DMS 273 treated with DMSO at 0.1 percent for 48 hours (cell line): Measurements from ENCODE around the gene ADGRV1.

Experiments
- DNase-seq: peaks from one replicate; lab custom pipeline; 2025; lab: John Stamatoyannopoulos, UW

Gene ADGRV1

DNA sequence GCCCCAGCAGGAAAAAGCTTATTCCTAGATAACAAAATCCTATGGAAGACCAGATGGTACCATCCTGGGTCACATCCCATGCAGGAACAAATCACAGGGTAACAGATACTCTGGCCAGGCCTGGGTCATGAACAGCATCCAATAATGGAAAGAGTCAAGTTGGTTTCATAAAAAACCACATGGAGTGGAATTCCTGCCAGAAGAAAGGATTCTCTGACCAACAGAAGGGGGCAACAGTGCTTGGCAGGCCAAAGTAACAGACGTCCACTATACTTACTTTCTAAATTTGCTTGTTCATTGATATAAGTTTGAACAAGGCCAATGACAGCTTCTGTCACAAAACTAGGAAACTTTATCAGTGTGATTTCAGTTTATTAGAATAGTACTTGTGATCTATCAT is 551.0 kb downstream of the ADGRV1 start:
- no peak for DNase-seq

- DNase-seq, result no peak
Observed at GRCh38 chr5:91110686-91111085, 552.1 kb downstream of the ADGRV1 start.

DNA sequence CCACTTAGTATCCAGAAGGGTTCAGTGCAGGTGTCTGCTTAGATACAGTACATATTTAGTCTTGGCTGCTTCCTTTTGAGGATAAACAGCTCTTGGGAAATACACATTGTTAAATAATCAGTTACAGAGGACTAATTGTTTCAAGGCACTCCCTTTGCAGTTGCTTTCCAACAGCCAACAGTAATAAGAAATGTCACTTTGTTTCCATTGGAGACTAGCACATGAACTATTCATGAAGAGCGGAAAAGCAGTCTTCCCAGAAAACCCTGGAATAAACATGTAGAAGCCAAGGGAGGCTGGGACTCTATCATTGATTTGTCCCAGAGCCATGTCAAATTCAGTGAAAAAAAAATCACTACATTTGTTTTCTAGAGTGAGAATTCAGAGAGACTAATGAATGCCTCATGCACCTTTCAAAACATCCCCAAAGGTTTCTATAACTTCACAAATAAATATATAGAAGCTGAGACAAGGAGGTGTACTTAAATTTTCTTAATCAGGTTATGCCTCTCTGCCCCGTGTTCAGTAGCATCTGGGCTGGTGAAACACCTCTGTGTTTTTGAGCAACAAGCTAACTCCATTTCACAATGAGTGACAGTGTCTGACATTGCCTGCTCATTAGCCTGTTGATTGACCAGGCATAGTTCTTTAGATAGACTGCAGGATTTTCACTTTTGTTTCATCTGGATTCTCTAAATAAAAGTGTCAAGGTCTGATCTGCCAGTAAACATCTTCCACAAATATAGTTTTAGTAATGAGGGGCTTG is 553.1 kb downstream of the ADGRV1 start:
- DNase-seq, result no peak

GRCh38 chr5:91114658-91115057 is 556.1 kb downstream of the ADGRV1 start:
- DNase-seq, result no peak

- no peak for DNase-seq
Observed at GRCh38 chr5:91118354-91118753, 559.8 kb downstream of the ADGRV1 start.

DNA sequence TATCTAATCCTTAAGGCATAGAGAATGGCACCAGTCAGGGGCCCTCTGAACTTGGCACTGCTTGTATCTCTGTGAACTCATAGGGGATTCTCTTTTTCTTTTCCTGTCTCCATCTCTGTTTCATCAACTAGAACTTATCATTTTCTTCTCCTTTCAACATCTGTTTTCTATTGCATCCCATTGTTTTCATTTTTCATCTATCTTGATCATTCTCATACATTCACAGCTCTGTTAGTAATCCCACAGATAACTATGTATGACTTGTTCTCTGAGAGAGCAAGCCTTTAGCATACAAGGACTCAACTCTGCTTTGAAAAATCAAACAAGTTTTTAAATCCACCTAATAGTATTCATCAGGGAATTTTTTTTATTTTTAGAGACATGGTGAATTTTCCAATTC is 560.2 kb downstream of the ADGRV1 start:
- DNase-seq, result no peak

DNA sequence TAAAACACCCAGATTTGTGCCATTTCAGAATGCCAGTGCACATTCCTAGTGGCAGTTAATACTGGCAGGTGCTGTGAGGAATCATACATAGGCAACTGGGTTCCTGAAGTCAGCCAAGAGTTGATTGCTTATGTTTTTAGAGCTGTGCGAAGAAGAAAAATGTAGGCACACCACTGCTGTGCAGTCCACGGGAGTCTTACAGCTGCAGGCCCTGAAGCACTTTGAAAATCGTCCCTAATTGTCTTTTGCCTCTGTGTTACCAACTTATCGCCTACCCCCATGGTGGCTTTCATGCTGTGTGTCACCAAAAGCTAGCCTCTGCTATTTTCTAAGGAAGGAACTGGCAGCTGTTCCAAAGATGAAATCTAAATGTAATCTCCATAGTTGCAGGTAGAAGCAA is 560.6 kb downstream of the ADGRV1 start:
- no peak for DNase-seq

GRCh38 chr5:91119981-91120850 is 561.6 kb downstream of the ADGRV1 start:
- no peak for DNase-seq

GRCh38 chr5:91121347-91121993 is 562.9 kb downstream of the ADGRV1 start:
- no peak for DNase-seq

- no peak for DNase-seq
Observed at GRCh38 chr5:91122651-91123050, 564.1 kb downstream of the ADGRV1 start.

DNA sequence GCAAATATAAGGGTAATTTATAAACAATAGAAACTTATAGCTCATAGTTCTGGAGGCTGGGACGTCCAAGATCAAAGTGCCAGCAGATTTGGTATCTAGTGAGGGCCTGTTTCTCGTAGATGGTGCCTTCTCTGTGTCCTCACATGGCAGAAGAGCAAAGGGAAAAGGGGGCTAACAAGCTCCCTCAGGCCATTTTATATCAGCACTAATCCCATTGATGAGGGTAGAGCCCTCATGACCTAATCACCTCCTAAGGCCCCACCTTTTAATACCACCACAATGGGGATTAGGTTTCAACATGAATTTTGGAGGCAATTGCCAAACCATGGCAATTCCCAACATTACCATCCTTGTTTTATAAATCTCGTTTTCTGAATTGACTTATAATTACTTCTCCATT is 564.7 kb downstream of the ADGRV1 start:
- no peak for DNase-seq

GRCh38 chr5:91123901-91124300 is 565.3 kb downstream of the ADGRV1 start:
- DNase-seq, result no peak

DNA sequence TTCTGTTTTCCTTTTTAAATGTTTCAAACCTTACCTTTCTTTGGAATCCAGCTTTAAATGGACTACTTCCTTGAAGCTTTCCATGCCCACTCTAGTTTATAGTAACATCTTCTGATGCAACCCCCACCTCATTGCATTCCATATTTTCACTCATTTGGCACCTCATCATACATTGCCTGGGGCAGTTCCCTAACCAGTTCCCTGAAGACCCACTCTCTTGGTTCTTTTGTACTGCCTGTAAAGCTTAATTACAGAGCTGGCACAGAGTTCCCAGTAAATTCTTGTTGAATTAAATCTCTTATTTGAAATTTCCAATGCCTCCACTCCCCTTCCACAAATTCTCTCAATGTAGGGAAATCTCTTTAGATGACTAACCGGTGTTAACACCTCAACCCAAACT is 567.3 kb downstream of the ADGRV1 start:
- DNase-seq, result no peak

GRCh38 chr5:91126448-91126847 is 567.9 kb downstream of the ADGRV1 start:
- no peak for DNase-seq

DNA sequence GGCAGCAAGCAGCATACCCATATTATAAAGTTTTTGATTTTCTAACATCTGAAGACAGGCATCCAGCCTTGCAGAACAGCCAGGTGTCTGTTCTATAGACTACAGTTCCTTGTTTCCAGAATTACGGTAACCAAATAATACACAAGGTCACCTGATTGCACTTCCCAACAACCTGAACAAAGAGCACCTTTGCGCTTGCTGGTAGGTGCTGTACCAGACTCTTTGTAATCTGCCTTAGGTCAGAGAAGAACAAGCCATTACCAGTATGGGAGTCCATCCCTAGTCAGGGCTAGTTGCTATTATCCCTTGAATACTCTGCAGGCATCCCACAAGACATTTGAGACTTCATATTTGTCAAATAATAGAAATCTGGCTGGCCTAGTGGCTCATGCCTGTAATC is 568.3 kb downstream of the ADGRV1 start:
- DNase-seq, result no peak

DNA sequence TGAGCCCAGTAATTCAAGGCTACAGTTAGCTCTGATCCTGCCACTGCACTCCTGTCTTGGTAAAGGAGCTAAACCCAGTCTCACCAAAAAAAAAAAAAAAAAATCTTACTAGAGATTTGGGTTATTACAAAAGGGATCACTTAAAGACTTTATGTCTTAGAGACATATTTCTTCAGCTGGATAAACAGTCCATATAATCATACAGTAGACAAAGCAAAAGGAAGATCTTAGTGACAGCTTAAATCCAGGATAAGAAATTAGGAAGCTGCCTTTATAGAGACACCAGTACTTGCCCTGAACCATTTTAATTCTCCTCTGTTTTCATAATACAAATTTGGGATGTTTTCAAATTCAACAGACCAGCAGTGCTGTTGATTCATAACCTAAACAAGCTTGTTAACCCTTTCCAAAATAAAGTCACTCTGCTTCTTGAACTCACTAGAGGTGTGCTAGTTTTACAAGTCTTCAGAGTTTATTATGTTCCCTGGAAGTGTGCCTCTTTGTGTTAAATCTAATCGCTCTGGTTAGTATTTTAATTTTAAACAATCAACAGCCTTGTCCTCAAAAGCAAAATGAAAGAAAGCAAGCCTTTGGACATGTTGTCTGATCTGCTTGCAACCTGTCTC is 569.0 kb downstream of the ADGRV1 start:
- DNase-seq, result no peak

GRCh38 chr5:91128604-91129003 is 570.0 kb downstream of the ADGRV1 start:
- no peak for DNase-seq

DNA sequence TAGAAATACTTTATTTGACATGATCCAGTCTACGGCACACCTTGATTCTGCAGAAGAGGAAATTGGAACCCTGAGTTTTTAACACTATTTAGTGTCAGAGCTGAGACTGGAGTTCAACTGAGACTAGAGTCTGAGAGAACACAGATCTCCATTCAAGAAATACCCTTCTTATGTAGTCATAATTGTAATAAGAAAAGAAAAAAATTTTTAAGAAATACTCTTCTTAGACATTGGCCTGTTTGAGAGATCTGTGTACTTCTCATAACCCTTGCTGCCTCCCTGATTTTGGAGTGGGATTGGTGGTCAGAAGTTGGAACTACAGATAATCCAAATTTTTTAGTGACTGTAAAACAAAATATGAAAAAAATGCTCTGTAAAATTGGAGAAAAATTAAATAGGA is 571.2 kb downstream of the ADGRV1 start:
- no peak for DNase-seq

DNA sequence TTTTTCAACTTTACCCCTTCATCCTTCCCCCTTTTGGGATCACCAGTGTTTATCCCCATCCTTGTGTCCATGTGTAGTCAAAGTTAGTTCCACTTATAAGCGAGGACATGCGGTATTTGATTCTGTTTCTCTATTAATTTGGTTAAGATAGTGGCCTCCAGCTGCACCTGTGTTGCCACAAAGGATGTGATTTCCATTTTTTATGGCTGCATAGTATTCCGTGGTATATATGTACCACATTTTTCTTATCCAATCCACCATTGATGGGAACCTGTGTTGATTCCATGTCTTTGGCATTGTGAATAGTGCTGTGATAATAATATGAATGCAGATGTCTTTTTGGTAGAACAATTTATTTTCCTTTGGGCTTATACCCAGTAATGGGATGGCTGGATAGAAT is 572.2 kb downstream of the ADGRV1 start:
- DNase-seq, result no peak

DNA sequence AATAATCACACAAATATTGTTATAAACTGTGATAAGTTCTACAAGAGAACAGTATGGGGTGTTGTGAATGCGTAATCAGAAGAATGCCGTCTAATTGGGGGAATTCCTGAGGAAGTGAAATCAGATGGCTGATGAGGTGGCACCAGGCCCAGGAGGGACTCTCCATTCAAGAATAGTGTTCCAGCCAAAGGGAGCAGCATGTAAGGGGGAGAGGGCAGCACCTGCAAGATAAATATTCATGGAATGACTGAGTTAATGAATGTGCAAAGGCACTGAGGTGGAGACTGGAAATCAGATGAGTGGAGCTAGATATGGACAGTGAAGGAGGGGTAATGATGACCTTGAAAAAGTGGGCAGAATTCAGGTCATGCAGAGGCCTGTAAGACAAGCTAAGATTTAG is 574.0 kb downstream of the ADGRV1 start:
- DNase-seq, result no peak

DNA sequence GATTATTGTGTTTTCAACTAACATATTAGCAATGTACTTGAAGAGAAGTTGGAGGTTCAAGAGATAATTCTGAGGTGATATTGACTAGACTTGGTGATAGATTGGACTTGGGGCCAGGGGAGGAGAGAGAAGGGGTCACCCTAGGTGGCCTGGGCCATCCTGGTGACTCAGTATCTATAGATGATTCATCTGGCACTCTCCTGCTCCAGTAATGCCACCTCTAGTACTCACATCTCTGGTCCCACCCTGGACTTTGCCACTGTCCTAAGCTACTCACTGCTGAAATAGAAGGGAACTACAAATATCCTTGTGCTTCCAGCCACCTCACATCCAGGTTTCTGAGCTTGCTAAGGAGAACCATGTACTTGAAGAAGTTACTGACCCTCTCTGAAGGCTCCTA is 574.6 kb downstream of the ADGRV1 start:
- DNase-seq, result no peak

GRCh38 chr5:91135475-91136248 is 577.1 kb downstream of the ADGRV1 start:
- DNase-seq, result no peak
